ENCODE results near the gene CORT.
"Not testable (repeated sequence)": the region's sequence is repeated elsewhere in the genome, so short reads cannot be mapped to it uniquely, and the experiment has no call there.

Gene CORT

DNA sequence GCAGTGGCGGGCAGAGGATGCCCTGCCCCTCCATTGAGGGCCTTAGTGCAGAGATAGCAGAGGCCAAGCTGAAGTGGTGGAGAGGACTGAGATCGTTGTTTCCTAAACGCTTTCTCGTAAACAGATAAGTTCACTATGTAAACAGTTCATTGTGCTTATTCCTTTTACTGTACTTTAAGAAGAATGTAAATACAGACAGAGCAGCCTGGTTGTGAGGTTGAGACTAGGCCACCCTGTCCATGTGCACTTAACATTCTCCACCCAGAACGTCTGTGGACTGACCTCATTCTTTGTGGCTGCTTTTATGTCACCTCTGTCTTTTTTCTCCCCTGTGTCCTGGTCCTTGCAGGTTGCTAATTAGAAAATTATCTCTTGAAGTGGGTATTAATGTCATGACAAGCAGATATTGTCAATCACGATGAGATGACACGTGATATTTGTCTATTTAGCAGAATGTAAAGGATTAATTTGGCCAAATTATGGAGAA lies 11.1 kb upstream of the CORT start:
- no peak for DNase-seq (ENCODE audit: low spot score)

DNA sequence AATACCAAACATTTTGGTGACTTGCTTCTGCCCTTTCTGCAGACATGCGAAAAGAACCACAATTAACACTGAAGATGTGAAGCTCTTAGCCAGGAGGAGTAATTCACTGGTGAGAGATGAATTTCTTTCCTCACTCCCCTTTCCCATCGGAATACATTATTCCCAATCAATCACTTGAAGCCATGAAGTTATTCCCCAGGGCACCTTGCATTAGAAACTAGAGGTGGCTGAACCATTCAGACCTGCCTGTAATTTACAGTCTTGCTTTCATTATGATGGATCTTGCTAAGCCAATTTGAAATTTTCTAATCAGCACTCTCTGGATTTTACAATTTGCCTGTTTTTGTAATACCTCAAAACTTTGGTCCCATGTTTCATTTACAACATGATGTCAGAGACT lies 9.5 kb upstream of the CORT start:
- no peak for DNase-seq (ENCODE audit: low spot score)

DNA sequence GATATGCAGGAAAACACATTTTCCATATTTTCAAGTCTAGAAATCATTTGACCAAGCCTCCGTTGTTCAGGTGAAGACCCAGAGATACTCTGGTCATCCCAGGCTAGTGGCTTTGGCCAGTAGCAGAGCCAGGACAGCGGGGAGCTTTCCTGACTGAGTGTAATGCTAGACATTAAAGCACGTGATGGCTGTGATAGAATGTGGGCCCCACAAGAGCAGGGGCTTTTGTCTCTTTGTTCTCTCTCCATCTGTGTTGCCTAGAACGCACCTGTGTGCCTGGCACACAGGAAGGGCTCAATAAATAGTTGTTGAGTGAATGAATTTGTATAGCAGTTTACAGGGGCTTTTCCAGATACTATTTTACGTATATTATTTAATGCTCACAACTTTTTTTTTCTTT lies 9.0 kb upstream of the CORT start:
- DNase-seq (ENCODE audit: low spot score), result no peak

DNA sequence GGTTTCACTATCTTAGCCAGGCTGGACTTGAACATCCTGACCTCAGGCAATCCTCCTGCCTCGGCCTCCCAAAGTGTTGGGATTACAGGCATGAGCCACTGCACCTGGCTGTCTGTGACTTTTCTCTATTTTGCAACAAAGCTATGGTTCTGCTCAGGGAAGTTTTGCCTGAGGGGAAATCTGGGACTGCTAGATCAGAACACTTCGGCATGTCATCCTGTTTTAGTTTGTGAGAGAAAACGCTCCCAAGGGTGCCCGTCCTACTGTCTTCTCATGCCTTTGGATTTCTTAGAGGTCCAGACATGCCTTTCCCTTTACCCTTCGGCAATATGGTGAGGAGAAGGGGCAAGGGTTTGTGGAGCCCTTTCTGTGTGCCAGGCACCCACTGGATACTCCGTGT lies 5.6 kb upstream of the CORT start:
- no peak for DNase-seq (ENCODE audit: low spot score)

DNA sequence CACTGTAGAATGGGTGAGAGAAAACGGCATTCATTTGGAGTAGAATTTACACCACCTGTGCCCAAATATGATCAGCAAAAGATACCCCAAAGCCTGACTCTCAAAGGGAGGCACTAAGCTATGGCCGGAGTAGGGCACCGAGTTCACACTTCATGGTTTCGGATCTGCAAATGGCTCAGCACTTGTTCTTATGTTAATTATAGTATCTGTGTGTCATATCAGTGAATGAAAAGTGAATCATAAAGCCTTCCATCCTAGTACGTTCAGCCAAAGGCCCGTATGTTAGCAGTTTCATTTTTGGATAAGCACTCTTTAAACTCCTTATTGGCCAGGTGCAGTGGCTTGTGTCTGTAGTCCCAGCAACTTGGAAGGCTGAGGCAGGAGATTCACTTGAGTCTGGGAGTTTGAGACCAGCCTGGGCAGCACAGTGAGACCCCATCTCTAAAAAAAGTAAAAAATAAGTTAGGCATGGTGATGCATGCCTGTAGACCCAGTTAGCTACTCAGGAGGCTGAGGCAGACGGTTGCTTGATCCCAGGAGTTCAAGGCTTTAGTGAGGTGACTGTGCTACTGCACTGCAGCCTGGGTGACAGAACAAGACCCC lies 4.9 kb upstream of the CORT start:
- DNase-seq (ENCODE audit: low spot score), result no peak

DNA sequence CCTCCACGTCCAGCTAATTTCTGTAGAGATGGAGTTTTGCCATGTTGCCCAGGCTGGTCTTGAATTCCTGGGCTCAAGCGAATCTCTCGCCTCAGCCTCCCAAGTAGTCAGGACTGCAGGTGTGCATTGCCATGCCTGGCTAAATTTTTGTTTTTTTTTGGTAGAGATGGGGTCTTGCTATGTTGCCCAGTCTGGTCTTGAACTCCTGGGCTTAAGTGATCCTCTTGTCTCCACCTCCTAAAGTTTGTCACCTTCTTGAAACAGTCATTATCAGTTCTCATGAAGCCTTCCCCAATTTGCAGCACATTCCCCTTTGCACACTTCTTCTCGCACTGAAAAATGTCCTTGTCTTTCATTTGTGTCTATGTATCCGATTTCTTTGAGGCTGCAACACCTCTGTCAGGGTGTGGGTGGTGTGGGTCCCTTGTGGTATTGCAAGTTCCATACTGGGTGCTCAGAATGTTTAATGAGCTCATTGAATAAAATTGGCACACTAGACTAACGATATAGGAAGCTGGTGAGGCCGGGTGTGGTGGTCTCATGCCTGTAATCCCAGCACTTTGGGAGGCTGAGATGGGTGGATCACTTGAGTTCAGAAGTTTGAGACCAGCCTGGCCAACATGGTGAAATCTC lies 2.9 kb upstream of the CORT start:
- no peak for DNase-seq (ENCODE audit: low spot score)

DNA sequence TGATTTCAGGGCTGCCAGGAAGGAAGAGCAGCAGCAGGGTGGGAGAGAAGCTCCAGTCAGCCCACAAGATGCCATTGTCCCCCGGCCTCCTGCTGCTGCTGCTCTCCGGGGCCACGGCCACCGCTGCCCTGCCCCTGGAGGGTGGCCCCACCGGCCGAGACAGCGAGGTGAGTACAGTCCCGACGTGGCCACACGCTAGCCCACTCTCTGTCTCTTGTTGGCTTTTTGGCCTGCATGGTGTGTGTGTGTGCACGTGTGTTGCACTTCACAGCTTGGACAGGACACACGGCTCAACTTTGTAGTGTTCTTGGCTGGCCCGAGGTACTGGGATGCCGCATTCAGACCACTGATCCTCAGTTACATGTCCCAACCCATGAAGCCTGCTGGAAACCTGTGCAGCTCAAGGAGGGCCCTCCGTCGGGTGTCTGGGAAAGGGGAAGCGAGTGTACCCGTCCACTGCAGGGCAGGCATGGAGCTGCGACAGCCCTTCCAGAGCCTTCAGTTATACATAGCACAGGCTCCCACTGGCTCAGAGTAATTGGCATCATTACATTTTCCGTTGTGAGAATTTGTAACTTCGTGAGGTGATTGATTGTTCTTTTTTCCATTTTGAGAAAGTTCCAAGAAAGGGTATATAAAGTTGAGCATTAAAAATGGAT lies 454 bp downstream of the CORT start:
- DNase-seq (ENCODE audit: low spot score), result no peak

DNA sequence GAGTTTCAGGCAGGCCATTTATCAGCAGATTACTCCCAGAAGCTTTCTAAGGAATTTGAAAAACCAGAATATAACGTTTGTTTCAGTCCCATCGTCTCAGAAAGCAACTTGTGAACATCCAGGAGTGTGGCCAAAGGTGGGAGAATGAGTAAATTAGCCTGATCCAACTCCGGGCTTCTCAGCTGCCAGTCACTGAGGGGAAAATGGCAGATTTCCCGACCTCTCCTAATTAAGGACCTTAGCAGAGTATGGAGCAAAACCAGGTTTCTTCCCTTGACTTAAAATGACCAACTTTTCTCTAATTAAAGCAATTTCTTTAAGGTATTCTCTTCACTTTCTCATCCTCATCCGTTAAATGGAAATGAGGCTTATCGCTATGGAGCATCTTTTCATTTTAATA lies 1.0 kb downstream of the CORT start:
- DNase-seq (ENCODE audit: low spot score), result no peak

DNA sequence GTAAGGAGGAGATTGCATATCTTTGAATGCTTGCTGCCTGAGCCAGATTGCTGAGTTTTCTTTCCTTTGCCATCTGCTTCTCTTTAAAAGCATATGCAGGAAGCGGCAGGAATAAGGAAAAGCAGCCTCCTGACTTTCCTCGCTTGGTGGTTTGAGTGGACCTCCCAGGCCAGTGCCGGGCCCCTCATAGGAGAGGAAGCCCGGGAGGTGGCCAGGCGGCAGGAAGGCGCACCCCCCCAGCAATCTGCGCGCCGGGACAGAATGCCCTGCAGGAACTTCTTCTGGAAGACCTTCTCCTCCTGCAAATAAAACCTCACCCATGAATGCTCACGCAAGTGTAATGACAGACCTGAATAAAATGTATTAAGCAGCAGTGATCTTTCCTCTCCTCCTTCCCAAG lies 1.5 kb downstream of the CORT start:
- DNase-seq (ENCODE audit: low spot score), result no peak

DNA sequence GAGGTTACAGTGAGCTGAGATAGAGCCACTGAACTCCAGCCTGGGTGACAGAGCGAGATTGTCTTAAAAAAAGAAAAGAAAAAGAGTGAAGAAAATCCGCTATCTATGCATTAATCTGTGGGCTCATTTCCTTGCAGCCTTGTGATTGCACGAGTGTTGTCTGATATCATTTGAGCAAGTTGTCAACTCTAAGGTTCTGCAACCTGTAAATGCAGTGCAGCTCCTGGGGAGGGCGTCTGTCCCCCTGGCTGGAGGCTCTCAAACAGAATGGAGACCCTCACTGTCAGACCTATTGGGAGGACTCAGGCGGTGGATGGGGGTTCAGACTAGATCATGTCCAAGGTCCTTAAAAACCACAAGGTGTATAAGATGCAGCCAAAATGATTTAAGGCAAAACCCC lies 6.2 kb downstream of the CORT start:
- no peak for DNase-seq (ENCODE audit: low spot score)

DNA sequence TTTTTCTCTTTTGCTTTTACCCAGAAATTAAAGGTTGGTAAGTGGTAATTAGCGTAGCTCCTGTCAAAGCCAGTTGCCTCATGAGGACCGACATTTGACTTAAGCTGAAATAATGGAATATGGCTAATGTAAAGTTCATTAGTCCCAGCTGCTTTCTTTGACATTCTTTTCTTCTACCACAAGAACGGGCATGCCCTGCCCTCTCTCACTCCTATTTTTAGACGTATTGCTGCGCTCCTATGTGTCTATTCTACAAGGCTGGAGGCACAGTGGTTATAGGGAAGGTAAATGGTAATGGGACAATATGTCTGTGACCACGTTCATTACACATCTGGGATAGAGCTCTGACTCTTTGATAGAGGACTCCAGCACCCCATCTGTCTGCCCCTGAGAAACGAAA lies 6.8 kb downstream of the CORT start:
- DNase-seq (ENCODE audit: low spot score), result no peak

DNA sequence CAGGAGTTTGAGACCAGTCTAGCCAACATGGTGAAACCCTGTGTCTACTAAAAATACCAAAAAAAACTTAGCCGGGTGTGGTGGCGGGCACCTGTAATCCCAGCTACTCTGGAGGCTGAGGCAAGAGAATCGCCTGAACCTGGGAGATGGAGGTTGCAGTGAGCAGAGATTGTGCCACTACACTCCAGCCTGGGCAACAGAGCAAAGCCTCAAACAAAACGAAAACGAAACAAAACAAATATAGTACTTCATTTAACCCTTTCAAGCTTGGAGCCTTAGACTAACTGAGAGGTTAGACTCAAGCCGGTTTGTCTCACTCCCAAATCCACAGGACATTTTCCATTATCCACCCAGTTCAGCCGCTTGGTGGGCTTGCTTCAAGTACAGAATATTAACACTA lies 7.6 kb downstream of the CORT start:
- not testable (repeated sequence) for DNase-seq (ENCODE audit: low spot score)

DNA sequence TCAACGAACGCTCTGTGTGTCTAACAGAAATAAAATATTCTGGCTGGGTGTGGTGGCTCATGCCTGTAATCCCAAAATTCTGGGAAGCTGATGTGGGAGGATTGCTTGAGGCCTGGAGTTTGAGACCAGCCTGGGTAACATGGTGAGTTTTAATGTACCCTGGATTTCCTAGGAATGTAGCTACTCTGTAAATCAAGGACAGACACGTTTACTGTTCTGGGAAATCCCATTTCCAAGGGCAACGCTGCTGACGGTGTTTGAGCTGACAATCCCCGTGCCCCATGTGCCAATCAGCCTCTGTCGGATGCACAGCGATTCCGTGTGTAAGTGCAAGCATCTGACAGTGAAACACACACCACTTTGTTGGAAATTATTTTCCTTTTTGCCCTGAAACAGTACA lies 8.0 kb downstream of the CORT start:
- DNase-seq (ENCODE audit: low spot score), result no peak

DNA sequence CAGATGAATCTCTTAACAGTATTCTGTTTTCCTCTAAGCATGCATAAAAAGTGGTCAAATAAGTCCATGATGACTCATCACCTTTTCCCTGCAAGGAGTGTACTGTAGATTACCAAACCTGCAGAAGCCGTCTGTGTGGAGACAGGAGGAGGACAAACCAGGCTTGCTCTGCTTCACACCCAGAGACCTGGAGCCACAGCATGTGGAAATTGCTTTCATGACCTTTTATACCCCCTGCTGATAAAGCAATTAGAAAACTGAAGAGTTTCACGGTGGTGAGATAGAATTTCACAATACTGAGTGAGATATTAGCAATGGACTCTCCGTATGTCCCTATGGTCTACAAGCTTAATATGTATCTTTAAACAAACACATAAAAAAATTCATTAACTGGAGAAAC lies 9.4 kb downstream of the CORT start:
- no peak for DNase-seq (ENCODE audit: low spot score)

DNA sequence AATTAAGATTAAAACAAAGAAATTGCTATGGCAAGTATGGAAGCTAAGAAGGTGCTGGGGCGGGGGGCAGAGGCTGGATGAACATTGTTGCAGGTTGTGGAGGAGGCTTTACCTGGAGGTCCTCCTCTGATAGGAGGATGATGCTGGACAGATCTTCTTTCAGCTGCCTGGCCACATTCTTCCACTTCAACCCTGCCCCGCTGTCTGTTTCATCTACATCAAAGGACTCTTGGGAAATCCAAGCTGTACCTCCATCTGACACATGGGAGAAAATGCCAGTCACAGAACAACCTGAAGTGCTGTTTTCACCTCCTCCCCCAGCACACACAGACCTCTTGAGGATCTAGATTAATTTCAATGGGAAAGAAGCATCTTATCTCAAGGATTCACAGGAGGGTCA lies 17.2 kb downstream of the CORT start:
- no peak for DNase-seq (ENCODE audit: low spot score)

DNA sequence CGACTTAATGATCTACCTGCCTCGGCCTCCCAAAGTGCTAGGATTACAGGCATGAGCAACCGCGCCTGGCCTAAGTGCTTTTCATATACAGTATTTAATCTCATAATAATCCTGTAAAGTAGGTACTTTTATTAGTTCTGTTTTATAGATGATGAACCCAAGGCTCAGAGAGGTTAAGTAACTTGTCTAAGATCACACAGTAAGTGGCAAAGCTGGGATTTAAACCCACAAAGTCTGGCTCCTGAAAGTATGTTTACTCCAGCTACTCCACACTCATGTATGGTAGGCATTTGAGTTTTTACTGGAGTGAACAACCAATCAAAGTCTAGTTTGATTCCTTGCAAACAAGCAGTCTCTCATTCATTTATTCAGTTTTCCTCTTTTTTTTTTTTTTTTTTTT lies 20.2 kb downstream of the CORT start:
- no peak for DNase-seq (ENCODE audit: low spot score)

DNA sequence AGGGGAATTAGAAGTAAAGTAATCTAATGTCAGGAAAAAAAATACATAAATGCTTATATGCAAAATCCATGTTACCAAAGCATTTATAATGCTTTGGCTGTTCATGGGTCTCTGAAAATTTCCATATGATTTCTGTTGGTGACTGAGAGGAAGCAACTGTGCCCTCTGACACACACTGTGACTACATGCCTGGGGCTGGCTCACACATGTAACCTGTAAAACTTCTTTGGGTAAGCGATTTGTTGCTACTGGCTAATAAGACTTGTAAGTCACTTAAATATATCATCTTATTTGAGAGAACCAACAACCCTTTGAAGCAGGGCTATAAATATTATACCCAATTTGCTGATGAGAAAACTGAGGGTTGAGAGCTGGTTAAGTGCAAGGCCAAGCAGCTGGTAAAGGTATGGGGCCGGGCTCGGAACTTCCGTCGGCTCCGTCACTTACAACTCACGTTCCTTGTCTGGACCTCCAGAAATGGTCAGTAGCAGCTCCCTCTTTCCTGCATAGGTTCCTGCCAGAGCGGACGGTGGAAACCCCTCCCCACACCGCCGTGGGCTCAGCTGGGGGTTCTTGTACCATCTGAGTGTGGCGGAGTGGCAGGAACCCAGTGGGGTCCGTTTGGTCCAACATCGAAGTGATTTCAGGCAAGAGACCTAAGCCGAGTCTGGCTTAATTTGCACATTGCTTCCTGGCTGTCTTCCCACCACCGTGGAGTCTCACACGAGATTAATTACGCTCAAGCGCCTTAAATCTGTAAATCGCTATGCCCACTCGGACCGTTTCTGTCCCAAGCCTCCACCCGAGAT lies 21.8 kb downstream of the CORT start:
- DNase-seq (ENCODE audit: low spot score), result no peak

DNA sequence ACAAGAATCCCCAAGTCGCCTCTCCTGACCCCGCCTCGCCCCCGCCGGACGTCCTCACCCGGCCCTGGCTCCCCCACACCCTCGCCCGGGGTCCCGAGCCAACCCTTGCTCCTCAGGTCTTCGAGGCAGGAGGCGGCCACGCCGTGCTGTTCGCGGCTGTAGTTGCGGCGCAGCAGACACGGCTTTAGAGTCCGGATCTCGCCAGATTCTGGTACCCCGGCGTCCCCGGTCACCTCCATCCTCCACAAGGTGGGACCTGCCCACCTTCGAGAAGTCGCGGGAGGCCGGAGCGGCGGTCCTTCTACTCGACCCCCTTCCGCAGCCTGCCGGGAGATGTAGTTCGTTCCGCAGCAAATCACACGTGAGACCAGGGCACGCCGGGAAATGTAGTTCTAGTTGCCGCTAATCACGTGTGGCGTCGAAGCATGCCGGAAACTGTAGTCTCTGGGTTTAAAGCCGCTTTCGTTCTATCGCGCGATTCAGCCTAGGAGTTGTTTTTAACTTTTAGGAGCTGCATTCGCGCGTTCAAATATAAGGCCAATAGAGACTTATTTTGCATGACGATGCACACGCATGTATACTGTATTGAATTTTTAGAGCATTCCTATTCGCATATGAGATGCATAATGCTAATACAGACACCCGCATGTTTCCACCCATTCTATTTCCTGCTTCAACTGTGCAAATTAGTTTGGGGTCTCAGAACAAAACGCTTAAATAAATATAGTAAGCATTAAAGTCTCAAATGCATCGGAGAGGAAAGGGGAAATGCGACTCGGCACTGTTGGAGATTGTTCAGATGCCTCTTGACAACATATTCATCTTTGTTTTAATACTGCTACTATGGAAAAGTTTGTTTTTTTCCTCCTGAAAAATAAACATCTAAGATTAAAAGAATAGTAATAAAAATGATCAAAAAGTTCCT lies 22.7 kb downstream of the CORT start, which contains the start of gene DFFA:
Gene DFFA, minus strand, starts transcription at position 310 of the 925 bp plus-strand sequence. Its CDS starts 71 bp downstream, at position 239.
- DNase-seq (ENCODE audit: low spot score), result peak; percentile 95

DNA sequence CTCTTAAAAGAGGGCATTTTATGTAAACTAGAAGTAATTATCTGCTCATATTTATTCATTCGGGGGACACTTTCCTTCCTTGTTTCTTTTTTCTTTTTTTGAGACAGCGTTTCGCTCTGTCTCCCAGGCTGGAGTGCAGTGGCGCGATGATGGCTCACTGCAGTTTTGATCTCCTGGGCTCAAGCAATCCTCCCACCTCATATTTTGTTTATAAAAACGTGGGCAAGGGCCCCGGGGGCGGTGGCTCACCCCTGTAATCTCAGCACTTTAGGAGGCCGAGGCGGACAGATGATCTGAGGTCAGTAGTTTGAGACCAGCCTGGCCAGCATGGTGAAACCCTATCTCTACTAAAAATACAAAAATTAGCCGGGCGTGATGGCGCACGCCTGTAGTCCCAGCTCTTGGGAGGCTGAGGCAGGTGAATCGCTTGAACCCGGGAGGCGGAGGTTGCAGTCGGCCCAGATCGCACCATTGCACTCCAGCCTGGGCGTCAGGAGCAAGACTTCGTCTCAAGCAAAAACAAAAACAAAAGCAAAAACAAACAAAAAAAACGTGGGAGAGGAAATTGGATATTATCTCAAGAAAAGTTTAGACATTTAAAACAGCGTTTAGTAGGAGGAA lies 23.4 kb downstream of the CORT start:
- DNase-seq (ENCODE audit: low spot score), result no peak

DNA sequence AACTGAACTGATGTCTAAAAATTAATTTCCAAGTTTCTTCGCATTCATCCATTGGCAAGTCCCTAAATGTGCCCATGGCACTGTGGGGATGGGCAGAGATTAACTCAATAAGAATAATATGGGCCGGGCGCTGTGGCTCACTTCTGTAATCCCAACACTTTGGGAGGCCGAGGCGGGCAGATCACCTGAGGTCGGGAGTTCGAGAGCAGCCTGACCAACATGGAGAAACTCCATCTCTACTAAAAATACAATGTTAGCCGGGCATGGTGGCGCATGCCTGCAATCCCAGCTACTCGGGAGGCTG lies 24.4 kb downstream of the CORT start:
- not testable (repeated sequence) for DNase-seq (ENCODE audit: low spot score)
